MM.1S (cell line): Measurements from ENCODE around the gene TRIM26.

Experiments used
- DNase-seq: peaks from one replicate; pipeline ENCODE4 v3.0.0-alpha.2; 2015
- H2AFZ ChIP-seq: fragments of 300-600 bp; sonication (generic); 2 replicates; pipeline ENCODE4 v1.6.0; 2016; ENCODE audit warnings: antibody characterized with exemption, low read length
- H3F3A ChIP-seq: fragments of 300-600 bp; sonication (generic); 2 replicates; pipeline ENCODE4 v1.6.1; 2016; ENCODE audit warnings: mild to moderate bottlenecking, antibody characterized with exemption, low read length, moderate library complexity, mixed read lengths; ENCODE audit not compliant: insufficient read depth
- H3K27ac ChIP-seq: fragments of 300-600 bp; sonication (generic); 2 replicates; pipeline ENCODE4 v1.5.1; 2016; ENCODE audit warnings: mild to moderate bottlenecking, low read length
- H3K27me3 ChIP-seq: fragments of 300-600 bp; sonication (generic); replicated peaks from 2 replicates; pipeline ENCODE4 v1.6.0; 2016; ENCODE audit warnings: low read length; ENCODE audit not compliant: insufficient read depth
- H3K36me3 ChIP-seq: fragments of 300-600 bp; sonication (generic); replicated peaks from 2 replicates; pipeline ENCODE4 v1.6.1; 2016; ENCODE audit warnings: mild to moderate bottlenecking, low read length, mixed read lengths; ENCODE audit not compliant: insufficient read depth
- H3K4me1 ChIP-seq: fragments of 300-600 bp; sonication (generic); 2 replicates; pipeline ENCODE4 v1.6.1; 2016; ENCODE audit warnings: low read length, mixed read lengths
- H3K4me2 ChIP-seq: fragments of 300-600 bp; sonication (generic); 2 replicates; pipeline ENCODE4 v1.6.0; 2016; ENCODE audit warnings: low read depth, low read length
- H3K4me3 ChIP-seq: fragments of 300-600 bp; sonication (generic); 2 replicates; pipeline ENCODE4 v1.5.1; 2016; ENCODE audit warnings: low read length, mixed read lengths
- H3K79me2 ChIP-seq: fragments of 300-600 bp; sonication (generic); 2 replicates; pipeline ENCODE4 v1.6.1; 2016; ENCODE audit warnings: mixed run types, low read length, mixed read lengths
- H3K9ac ChIP-seq: fragments of 300-600 bp; sonication (generic); 2 replicates; pipeline ENCODE4 v1.6.1; 2016; ENCODE audit warnings: low read length, mixed read lengths
- H3K9me2 ChIP-seq: fragments of 300-600 bp; sonication (generic); replicated peaks from 2 replicates; pipeline ENCODE4 v1.6.1; 2016; ENCODE audit warnings: mild to moderate bottlenecking, low read length, mixed read lengths; ENCODE audit not compliant: insufficient read depth
- H3K9me3 ChIP-seq: fragments of 300-600 bp; sonication (generic); replicated peaks from 2 replicates; pipeline ENCODE4 v1.6.1; 2016; ENCODE audit warnings: mild to moderate bottlenecking, low read length, mixed read lengths; ENCODE audit not compliant: insufficient read depth
- H4K20me1 ChIP-seq: fragments of 300-600 bp; sonication (generic); 2 replicates; pipeline ENCODE4 v1.6.1; 2016; ENCODE audit warnings: mild to moderate bottlenecking, low read length, moderate library complexity, mixed read lengths; ENCODE audit not compliant: insufficient read depth
- EZH2 ChIP-seq: fragments of 300-600 bp; sonication (generic); optimal IDR thresholded peaks from 2 replicates; pipeline ENCODE3; 2017; ENCODE audit warnings: low read depth, mild to moderate bottlenecking, antibody characterized with exemption, low read length, mixed read lengths
- EZH2phosphoT487 ChIP-seq: fragments of 300-600 bp; sonication (generic); IDR thresholded peaks from 2 replicates; pipeline ENCODE4 v1.6.1; 2018; ENCODE audit warnings: antibody characterized with exemption, low read length
- TF ChIP-seq, protein P1 (sequence below): fragments of 300-600 bp; sonication (generic); IDR thresholded peaks from 2 replicates; pipeline ENCODE4 v1.5.1; 2016; ENCODE audit warnings: antibody characterized with exemption, low read length, mixed read lengths

TRIM26 gene

DNA sequence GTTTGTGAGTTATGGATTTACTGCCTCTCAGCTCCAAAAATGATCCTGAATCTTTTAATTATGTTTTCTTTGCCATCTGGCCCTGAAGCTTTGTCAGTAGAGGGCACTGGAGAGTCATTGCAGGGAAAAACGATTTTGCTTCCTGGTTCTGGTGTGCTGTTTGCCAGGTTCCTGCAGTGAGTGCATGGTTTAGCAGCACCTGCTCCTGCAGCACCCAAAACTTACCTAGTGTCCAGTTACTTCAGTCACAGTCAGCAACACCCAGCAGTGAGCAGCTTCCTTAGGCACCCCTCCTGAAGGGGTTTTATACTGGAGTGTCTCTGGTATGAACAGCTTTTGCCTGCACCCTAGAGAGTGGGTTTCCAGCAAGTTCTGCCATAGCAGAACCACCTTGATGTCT lies 6.0 kb upstream of the TRIM26 start:
- Histone ChIP-seq H3K4me3 (no peak overlapping the region), H3K27me3 (no peaks in the 10 kb centered on the region), H3K9me3 (no peaks in the 10 kb centered on the region), H3K9me2 (no peaks in the 10 kb centered on the region), H3K4me1 (peaks cover 5% of the 10 kb centered on the region; the same call in 1 of the 2 replicates), H4K20me1 (no peaks in the 10 kb centered on the region), H3K4me2 (no peak overlapping the region), H2AFZ (peak overlapping the region; percentile 49; the same call in 1 of the 2 replicates), H3K36me3 (no peaks in the 10 kb centered on the region), H3K79me2 (no peaks in the 10 kb centered on the region), H3F3A (no peaks in the 10 kb centered on the region), H3K9ac (no peak overlapping the region), H3K27ac (no peak overlapping the region)
- TF ChIP-seq EZH2, result no peak
- TF ChIP-seq, protein P1, sequence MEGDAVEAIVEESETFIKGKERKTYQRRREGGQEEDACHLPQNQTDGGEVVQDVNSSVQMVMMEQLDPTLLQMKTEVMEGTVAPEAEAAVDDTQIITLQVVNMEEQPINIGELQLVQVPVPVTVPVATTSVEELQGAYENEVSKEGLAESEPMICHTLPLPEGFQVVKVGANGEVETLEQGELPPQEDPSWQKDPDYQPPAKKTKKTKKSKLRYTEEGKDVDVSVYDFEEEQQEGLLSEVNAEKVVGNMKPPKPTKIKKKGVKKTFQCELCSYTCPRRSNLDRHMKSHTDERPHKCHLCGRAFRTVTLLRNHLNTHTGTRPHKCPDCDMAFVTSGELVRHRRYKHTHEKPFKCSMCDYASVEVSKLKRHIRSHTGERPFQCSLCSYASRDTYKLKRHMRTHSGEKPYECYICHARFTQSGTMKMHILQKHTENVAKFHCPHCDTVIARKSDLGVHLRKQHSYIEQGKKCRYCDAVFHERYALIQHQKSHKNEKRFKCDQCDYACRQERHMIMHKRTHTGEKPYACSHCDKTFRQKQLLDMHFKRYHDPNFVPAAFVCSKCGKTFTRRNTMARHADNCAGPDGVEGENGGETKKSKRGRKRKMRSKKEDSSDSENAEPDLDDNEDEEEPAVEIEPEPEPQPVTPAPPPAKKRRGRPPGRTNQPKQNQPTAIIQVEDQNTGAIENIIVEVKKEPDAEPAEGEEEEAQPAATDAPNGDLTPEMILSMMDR, result peak; percentile 91
- peak; percentile 52 for DNase-seq

DNA sequence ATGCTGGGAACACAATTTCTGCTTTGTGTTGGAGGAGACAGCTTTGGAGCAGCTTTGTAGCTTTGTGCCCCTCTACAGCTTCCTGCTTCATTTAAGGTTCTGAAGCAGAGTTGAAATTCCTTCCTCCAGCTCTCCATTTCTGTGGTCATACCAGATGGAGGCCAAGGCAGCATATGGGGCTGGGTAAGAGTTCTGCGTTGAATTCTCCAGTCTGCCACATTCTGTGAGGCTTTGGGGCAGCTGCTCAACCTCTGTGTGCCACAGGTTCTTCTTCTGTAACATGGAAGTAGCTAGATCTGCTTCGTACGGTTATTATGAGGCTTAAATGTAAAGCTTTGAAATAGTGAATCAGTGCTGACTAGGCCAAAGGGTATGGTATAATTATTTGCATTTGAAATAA lies 2.9 kb upstream of the TRIM26 start:
- no peaks in the 10 kb centered on the region for H3K9me3 ChIP-seq
- no peak overlapping the region for H3K27ac ChIP-seq
- H3K9ac ChIP-seq, result no peak overlapping the region
- H4K20me1 ChIP-seq, result 0 out of 2 replicates have a peak, but pooled peaks cover 10% of the 10 kb centered on the region
- H2AFZ ChIP-seq, result no peak overlapping the region
- H3K4me3 ChIP-seq, result no peak overlapping the region
- no peaks in the 10 kb centered on the region for H3K27me3 ChIP-seq
- peaks cover 17% of the 10 kb centered on the region for H3K4me1 ChIP-seq
- no peak for DNase-seq
- no peaks in the 10 kb centered on the region for H3K36me3 ChIP-seq
- H3F3A ChIP-seq, result peaks cover 6% of the 10 kb centered on the region
- no peak for TF ChIP-seq EZH2
- TF ChIP-seq, protein P1, result no peak
- TF ChIP-seq EZH2phosphoT487, result no peak
- H3K79me2 ChIP-seq, result peaks cover 20% of the 10 kb centered on the region
- no peak overlapping the region for H3K4me2 ChIP-seq
- H3K9me2 ChIP-seq, result no peaks in the 10 kb centered on the region

- Histone ChIP-seq H3K4me1 (peaks cover 19% of the 10 kb centered on the region), H3K9me3 (no peaks in the 10 kb centered on the region), H3F3A (peaks cover 6% of the 10 kb centered on the region), H3K27ac (peak overlapping the region; percentile 94; the same call in 1 of the 2 replicates), H3K9me2 (no peaks in the 10 kb centered on the region), H4K20me1 (peaks cover 13% of the 10 kb centered on the region; the same call in 1 of the 2 replicates), H3K9ac (peak overlapping the region; percentile 93; the same call in 1 of the 2 replicates), H3K36me3 (no peaks in the 10 kb centered on the region), H3K4me3 (peak overlapping the region; percentile 92), H2AFZ (peak overlapping the region; percentile 100), H3K4me2 (peak overlapping the region; percentile 93), H3K79me2 (peaks cover 32% of the 10 kb centered on the region), H3K27me3 (no peaks in the 10 kb centered on the region)
- TF ChIP-seq EZH2phosphoT487 (no peak), EZH2 (no peak)
- TF ChIP-seq, protein P1, result no peak
- no peak for DNase-seq
Observed at GRCh38 chr6:30214657-30214982, 1.4 kb upstream of the TRIM26 start.
